NCI-H2196 treated with DMSO at 0.1 percent for 48 hours (cell line): Measurements from ENCODE around the gene COL9A2.
A peak's percentile ranks its signal among the peaks of the same experiment; 100 is the strongest.

ENCODE experiments used
- DNase-seq: peaks from one replicate; lab custom pipeline; 2025; ENCODE audit not compliant: unreplicated experiment; lab: John Stamatoyannopoulos, UW

COL9A2 gene

GRCh38 chr1:40265298-40265697 is 51.8 kb downstream of the COL9A2 start:
- no peak for DNase-seq

DNA sequence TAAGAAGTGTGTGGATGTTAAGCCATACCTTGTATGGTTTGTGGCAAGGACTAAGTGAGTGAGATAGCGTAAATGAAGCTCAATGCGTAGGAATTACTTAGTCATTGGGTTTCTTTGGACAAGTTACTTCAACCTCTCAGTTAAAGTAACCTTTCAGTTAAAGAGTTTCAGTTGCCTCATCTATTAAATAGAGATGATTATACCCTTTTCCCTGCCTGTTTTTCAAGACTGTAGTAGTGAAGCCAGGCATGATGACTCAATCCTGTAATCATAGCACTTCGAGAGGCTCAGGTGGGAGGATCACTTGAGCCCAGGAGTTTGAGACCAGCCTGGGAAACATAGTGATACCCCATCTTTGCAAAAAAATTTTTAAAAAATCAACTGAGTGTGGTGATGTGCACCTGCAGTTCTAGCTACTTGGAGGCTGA is 52.7 kb downstream of the COL9A2 start:
- DNase-seq: no peak

GRCh38 chr1:40258445-40258769 is 58.7 kb downstream of the COL9A2 start:
- DNase-seq: no peak

DNA sequence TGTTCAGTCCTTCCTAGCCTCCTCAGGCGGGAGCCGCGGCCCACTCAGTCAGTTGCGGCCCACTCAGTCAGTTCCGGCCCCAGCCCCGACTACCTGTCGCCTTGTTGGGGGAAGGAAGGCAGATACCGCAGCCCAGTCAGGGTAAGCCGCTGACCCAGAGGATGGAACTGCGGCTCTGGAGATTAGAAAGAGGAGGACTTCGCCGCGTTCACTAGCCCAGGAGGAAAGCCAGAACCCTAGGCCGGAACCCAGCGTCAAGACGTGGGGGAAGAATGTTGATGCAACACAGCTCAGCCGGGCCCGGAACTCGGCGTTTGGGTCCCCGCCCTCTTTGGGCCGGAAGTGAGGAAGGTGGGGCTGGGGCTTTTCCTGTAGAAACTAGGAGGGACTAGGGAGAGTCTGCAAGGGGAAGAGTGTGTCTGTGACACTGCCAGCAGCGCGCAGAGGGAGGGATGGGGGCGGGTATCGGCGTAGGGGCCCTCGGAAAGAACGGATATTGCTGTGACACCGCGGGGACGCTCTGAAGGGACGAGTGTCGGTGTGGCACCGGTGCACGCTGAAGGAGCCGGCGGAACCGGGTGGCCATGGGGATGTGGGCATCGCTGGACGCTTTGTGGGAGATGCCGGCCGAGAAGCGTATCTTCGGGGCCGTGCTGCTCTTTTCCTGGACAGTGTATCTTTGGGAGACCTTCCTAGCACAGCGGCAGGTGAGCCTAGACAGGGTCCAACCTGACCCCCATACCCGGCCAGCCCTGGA is 59.2 kb downstream of the COL9A2 start, which contains the start of gene ZMPSTE24:
TSS of gene ZMPSTE24 (plus strand) at position 549 of the 757 bp plus-strand sequence. CDS start at position 585, 36 bp downstream.
- peak; percentile 91 for DNase-seq

GRCh38 chr1:40257313-40257687 is 59.8 kb downstream of the COL9A2 start:
- no peak for DNase-seq

GRCh38 chr1:40256401-40257084 is 60.5 kb downstream of the COL9A2 start:
- no peak for DNase-seq

- DNase-seq: no peak
Measured at GRCh38 chr1:40255231-40255630, 61.9 kb downstream of the COL9A2 start.

DNA sequence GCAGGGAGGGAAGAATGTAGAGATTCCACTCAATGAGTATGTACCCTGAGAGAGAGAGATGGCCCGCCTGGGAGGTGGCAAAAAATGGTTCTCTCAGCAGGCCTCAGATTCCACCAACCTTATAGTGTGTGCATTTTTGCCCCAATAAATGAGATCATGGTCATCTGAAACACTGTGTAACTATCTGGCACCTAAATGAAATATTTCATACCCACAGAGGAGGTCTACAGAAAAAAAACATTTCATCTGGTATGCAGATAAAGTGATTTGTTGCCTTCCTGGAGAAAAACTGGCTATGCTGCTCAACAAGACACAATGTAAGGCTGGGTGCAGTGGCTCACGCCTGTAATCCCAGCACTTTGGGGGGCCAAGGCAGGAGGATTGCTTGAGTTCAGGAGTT is 64.5 kb downstream of the COL9A2 start:
- no peak for DNase-seq

GRCh38 chr1:40251456-40251855 is 65.6 kb downstream of the COL9A2 start:
- DNase-seq: no peak
